ENCODE data around the gene C7orf57.
"Not testable (repeated sequence)": the region's sequence is repeated elsewhere in the genome, so short reads cannot be mapped to it uniquely, and the experiment has no call there.

C7orf57 gene

GRCh38 chr7:47991741-47992311, 43.5 kb upstream of the C7orf57 start:
- Histone ChIP-seq H3K9me3 (no peaks in the 10 kb centered on the region), H3K4me1 (peaks cover 0 to 6% (median 0%) of the 10 kb centered on the region in 4 donors), H3K27ac (peak overlapping the region in 1 of 2 donors; percentile 38), H3K36me3 (no peaks in the 10 kb centered on the region), H3K27me3 (no peaks in the 10 kb centered on the region), H3K4me3 (peak overlapping the region; percentile 44 to 57)
- peak; percentile 88 to 90 for DNase-seq
- intact Hi-C loops (cut with DNase I; ENCODE audit: low total_unique reads), result loop anchor here (5.0 kb wide), 1 partner anchor 120 kb away; no protein-coding TSS in a partner anchor
- TF ChIP-seq CTCF (IDR thresholded peaks at IDR 0.05), result peak; percentile 63 to 65

- Histone ChIP-seq H3K36me3 (no peaks in the 10 kb centered on the region), H3K4me3 (no peak overlapping the region), H3K27me3 (no peaks in the 10 kb centered on the region), H3K4me1 (peaks cover 0 to 6% (median 0%) of the 10 kb centered on the region in 4 donors), H3K9me3 (no peaks in the 10 kb centered on the region), H3K27ac (peak overlapping the region in 1 of 2 donors; percentile 38)
- no peak for TF ChIP-seq CTCF (IDR thresholded peaks at IDR 0.05)
- DNase-seq, result no peak
- intact Hi-C loops (cut with DNase I; ENCODE audit: low total_unique reads), result loop anchor here (5.0 kb wide), 1 partner anchor 120 kb away; no protein-coding TSS in a partner anchor
Observed at GRCh38 chr7:47992446-47992845, 42.9 kb upstream of the C7orf57 start.

GRCh38 chr7:47999413-47999812, 35.9 kb upstream of the C7orf57 start:
- Histone ChIP-seq H3K4me1 (no peaks in the 10 kb centered on the region), H3K27me3 (no peaks in the 10 kb centered on the region), H3K36me3 (no peaks in the 10 kb centered on the region), H3K4me3 (no peak overlapping the region), H3K27ac (no peak overlapping the region), H3K9me3 (no peaks in the 10 kb centered on the region)
- intact Hi-C loops (cut with DNase I; ENCODE audit: low total_unique reads), result no loop called here
- no peak for DNase-seq
- TF ChIP-seq CTCF (IDR thresholded peaks at IDR 0.05), result no peak

GRCh38 chr7:48000164-48000563, 35.2 kb upstream of the C7orf57 start:
- intact Hi-C loops (cut with DNase I; ENCODE audit: low total_unique reads); H3K27me3 ChIP-seq; H3K4me3 ChIP-seq; H3K27ac ChIP-seq; H3K36me3 ChIP-seq; DNase-seq; H3K9me3 ChIP-seq; H3K4me1 ChIP-seq: not testable (repeated sequence)

GRCh38 chr7:48004032-48004431, 31.3 kb upstream of the C7orf57 start:
- H3K9me3 ChIP-seq, result no peaks in the 10 kb centered on the region
- no peak overlapping the region for H3K4me3 ChIP-seq
- no peaks in the 10 kb centered on the region for H3K36me3 ChIP-seq
- no peak for DNase-seq
- H3K27ac ChIP-seq, result no peak overlapping the region
- no peaks in the 10 kb centered on the region for H3K27me3 ChIP-seq
- intact Hi-C loops (cut with DNase I; ENCODE audit: low total_unique reads), result no loop called here
- TF ChIP-seq CTCF (IDR thresholded peaks at IDR 0.05), result no peak
- H3K4me1 ChIP-seq, result no peaks in the 10 kb centered on the region

- Histone ChIP-seq H3K4me1 (no peaks in the 10 kb centered on the region), H3K9me3 (no peaks in the 10 kb centered on the region), H3K36me3 (no peaks in the 10 kb centered on the region), H3K4me3 (no peak overlapping the region), H3K27me3 (no peaks in the 10 kb centered on the region), H3K27ac (no peak overlapping the region)
- intact Hi-C loops (cut with DNase I; ENCODE audit: low total_unique reads), result no loop called here
- DNase-seq, result no peak
- TF ChIP-seq CTCF (IDR thresholded peaks at IDR 0.05), result no peak
Observed at GRCh38 chr7:48004638-48005037, 30.7 kb upstream of the C7orf57 start.
